PC-9 (cell line): Measurements from ENCODE around the gene MTOR. TPM values are rescaled to one million over a fixed set of nuclear protein-coding genes. Genes with fewer than 3 reads are reported as not detected.

Experiments used
- BruUV-seq: library from RNA; stranded (reverse); fragments of 400-500 nt; replicated peaks from 2 replicates; lab custom pipeline; 2021; lab: Mats Ljungman, UMichigan
- CTCF ChIA-PET: fragments of 300-600 bp; sonication (Branson Sonifier 250); formaldehyde crosslinking; loops from one replicate; lab custom pipeline; 2022; ENCODE audit warnings: antibody characterized with exemption; lab: Charles Lee
- POLR2A ChIA-PET: fragments of 300-600 bp; sonication (Branson Sonifier 250); formaldehyde crosslinking; loops from one replicate; lab custom pipeline; 2022; ENCODE audit warnings: antibody characterized with exemption; ENCODE audit not compliant: unreplicated experiment; lab: Charles Lee
- DNase-seq, 2 experiments: peaks; one replicate each; pipeline versions ENCODE4 v3.0.0 to v3.0.0-alpha.2; 2015 to 2022; ENCODE audit warnings: mixed read lengths in 1 of 2
- H2AFZ ChIP-seq: fragments of 200-600 bp; sonication (generic); 2 replicates; pipeline ENCODE4 v1.8.1; 2017; ENCODE audit warnings: antibody characterized with exemption
- H3F3A ChIP-seq: fragments of 200-600 bp; sonication (generic); 2 replicates; pipeline ENCODE4 v1.8.1; 2017; ENCODE audit warnings: antibody characterized with exemption, mild to moderate bottlenecking, low read depth; ENCODE audit not compliant: insufficient read depth
- H3K27ac ChIP-seq: fragments of 200-600 bp; sonication (generic); 2 replicates; pipeline ENCODE4 v1.6.1; 2016; ENCODE audit warnings: mixed run types
- H3K27me3 ChIP-seq: fragments of 200-600 bp; sonication (generic); 2 replicates; pipeline ENCODE4 v1.6.1; 2016; ENCODE audit warnings: low read depth, mixed run types; ENCODE audit not compliant: insufficient read depth
- H3K36me3 ChIP-seq: fragments of 200-600 bp; sonication (generic); 2 replicates; pipeline ENCODE4 v1.6.1; 2016; ENCODE audit warnings: low read depth, mixed run types
- H3K4me1 ChIP-seq: fragments of 200-600 bp; sonication (generic); replicated peaks from 2 replicates; pipeline ENCODE4 v1.6.1; 2016; ENCODE audit warnings: mixed run types; ENCODE audit not compliant: insufficient read depth
- H3K4me2 ChIP-seq: fragments of 200-600 bp; sonication (generic); 2 replicates; pipeline ENCODE4 v1.6.1; 2017; ENCODE audit warnings: mixed run types
- H3K4me3 ChIP-seq: fragments of 200-600 bp; sonication (generic); 2 replicates; pipeline ENCODE4 v1.6.1; 2016; ENCODE audit warnings: mixed run types
- H3K79me2 ChIP-seq: fragments of 200-600 bp; sonication (generic); 2 replicates; pipeline ENCODE4 v1.6.1; 2017; ENCODE audit warnings: low read depth, mixed run types
- H3K9me2 ChIP-seq: fragments of 200-600 bp; sonication (generic); 2 replicates; pipeline ENCODE4 v1.8.1; 2017; ENCODE audit warnings: mild to moderate bottlenecking; ENCODE audit not compliant: insufficient read depth
- H3K9me3 ChIP-seq: fragments of 200-600 bp; sonication (generic); 2 replicates; pipeline ENCODE4 v1.8.1; 2016; ENCODE audit warnings: low read depth; ENCODE audit not compliant: insufficient read depth
- H4K20me1 ChIP-seq: fragments of 200-600 bp; sonication (generic); 2 replicates; pipeline ENCODE4 v1.8.1; 2017; ENCODE audit not compliant: insufficient read depth
- EZH2 ChIP-seq: fragments of 200-600 bp; sonication (generic); IDR thresholded peaks from 2 replicates; pipeline ENCODE4 v1.8.0; 2017; ENCODE audit warnings: antibody characterized with exemption, low read depth
- intact Hi-C: fragments of 100-400 bp; cut with micrococcal nuclease; formaldehyde crosslinking; loops from one replicate; pipeline ENCODE4 v1.10.0; 2022; ENCODE audit not compliant: unreplicated experiment
- total RNA-seq: library from RNA; stranded (reverse); gene quantifications from 2 replicates; pipeline ENCODE4 v1.2.3, GENCODE V29; 2021
- TF ChIP-seq, protein P1 (sequence below): fragments of 200-600 bp; sonication (generic); conservative IDR thresholded peaks from 2 replicates; pipeline ENCODE4 v1.6.1; 2017; ENCODE audit warnings: mixed run types, antibody characterized with exemption, mild to moderate bottlenecking, moderate library complexity

MTOR gene
- total RNA-seq, 1 experiment from 2014 or later, result 37.4 TPM

DNA sequence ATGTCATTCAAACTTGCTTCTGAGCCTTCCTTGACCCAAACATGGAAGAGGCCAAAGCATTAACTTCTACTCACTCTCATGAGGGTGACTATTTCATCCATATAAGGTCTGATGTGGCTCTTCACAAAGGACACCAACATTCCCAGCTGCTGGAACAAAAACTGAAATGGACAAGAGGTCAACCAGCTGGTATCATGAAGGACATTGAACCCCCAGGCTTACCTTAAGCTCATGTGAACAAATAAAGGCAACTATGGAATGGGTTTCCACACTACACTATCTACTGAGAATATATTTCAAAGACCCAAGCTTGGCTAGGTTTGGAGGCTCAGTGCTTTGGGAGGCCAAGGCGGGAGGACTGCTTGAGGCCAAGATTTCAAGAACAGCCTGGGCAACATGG is 46.3 kb downstream of the MTOR start:
- H3K27me3 ChIP-seq, result no peaks in the 10 kb centered on the region
- no peaks in the 10 kb centered on the region for H3K79me2 ChIP-seq
- H3K4me1 ChIP-seq, result no peaks in the 10 kb centered on the region
- H3K9me3 ChIP-seq, result no peaks in the 10 kb centered on the region
- H2AFZ ChIP-seq, result no peak overlapping the region
- H4K20me1 ChIP-seq, result no peaks in the 10 kb centered on the region
- no peak overlapping the region for H3K4me2 ChIP-seq
- no peaks in the 10 kb centered on the region for H3K36me3 ChIP-seq
- intact Hi-C loops, result no loop called here
- no TSS peak for BruUV-seq
- POLR2A ChIA-PET, result no interaction called here
- no peak overlapping the region for H3K4me3 ChIP-seq
- DNase-seq, result no peak
- no peaks in the 10 kb centered on the region for H3K9me2 ChIP-seq
- H3K27ac ChIP-seq, result no peak overlapping the region
- CTCF ChIA-PET, result no interaction called here
- no peak for TF ChIP-seq EZH2
- no peaks in the 10 kb centered on the region for H3F3A ChIP-seq

DNA sequence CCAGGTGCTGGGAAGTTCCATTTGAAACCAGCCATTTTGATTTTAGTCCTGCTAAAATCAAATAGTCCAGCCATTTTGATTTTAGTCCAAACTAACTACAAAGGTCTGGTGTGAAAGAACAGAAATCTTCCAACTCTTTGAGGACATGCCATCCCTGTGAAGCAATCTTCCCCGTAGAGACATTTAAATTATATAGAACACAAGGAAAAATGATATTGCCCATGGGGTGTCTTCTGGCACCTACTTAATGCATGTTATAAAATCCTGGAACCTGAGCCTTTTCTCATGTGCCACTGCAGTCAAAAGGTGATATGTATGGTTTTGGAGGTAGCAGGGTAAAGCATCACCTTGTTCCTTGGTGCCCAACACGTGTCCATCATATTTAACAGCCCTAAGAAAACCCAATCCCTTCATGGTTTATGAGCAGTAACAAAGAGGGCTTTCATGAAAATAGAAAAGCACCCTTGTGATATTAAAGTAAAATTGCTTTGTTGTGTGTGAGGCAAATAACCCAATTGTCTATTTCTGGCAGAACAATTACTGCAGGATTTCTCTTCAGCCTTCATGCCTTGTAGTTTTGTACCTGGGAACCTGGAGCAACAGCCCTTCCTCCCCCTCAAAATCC is 46.9 kb downstream of the MTOR start:
- no peaks in the 10 kb centered on the region for H3K36me3 ChIP-seq
- H4K20me1 ChIP-seq, result no peaks in the 10 kb centered on the region
- H3K27ac ChIP-seq, result no peak overlapping the region
- no peak overlapping the region for H2AFZ ChIP-seq
- intact Hi-C loops, result no loop called here
- no peaks in the 10 kb centered on the region for H3F3A ChIP-seq
- no TSS peak for BruUV-seq
- TF ChIP-seq, protein P1, sequence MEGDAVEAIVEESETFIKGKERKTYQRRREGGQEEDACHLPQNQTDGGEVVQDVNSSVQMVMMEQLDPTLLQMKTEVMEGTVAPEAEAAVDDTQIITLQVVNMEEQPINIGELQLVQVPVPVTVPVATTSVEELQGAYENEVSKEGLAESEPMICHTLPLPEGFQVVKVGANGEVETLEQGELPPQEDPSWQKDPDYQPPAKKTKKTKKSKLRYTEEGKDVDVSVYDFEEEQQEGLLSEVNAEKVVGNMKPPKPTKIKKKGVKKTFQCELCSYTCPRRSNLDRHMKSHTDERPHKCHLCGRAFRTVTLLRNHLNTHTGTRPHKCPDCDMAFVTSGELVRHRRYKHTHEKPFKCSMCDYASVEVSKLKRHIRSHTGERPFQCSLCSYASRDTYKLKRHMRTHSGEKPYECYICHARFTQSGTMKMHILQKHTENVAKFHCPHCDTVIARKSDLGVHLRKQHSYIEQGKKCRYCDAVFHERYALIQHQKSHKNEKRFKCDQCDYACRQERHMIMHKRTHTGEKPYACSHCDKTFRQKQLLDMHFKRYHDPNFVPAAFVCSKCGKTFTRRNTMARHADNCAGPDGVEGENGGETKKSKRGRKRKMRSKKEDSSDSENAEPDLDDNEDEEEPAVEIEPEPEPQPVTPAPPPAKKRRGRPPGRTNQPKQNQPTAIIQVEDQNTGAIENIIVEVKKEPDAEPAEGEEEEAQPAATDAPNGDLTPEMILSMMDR, result no peak
- TF ChIP-seq EZH2, result no peak
- H3K79me2 ChIP-seq, result no peaks in the 10 kb centered on the region
- no peak overlapping the region for H3K4me3 ChIP-seq
- H3K4me1 ChIP-seq, result no peaks in the 10 kb centered on the region
- ChIA-PET CTCF (no interaction called here), POLR2A (no interaction called here)
- H3K4me2 ChIP-seq, result no peak overlapping the region
- no peaks in the 10 kb centered on the region for H3K9me2 ChIP-seq
- no peaks in the 10 kb centered on the region for H3K27me3 ChIP-seq
- DNase-seq, result no peak
- H3K9me3 ChIP-seq, result no peaks in the 10 kb centered on the region

DNA sequence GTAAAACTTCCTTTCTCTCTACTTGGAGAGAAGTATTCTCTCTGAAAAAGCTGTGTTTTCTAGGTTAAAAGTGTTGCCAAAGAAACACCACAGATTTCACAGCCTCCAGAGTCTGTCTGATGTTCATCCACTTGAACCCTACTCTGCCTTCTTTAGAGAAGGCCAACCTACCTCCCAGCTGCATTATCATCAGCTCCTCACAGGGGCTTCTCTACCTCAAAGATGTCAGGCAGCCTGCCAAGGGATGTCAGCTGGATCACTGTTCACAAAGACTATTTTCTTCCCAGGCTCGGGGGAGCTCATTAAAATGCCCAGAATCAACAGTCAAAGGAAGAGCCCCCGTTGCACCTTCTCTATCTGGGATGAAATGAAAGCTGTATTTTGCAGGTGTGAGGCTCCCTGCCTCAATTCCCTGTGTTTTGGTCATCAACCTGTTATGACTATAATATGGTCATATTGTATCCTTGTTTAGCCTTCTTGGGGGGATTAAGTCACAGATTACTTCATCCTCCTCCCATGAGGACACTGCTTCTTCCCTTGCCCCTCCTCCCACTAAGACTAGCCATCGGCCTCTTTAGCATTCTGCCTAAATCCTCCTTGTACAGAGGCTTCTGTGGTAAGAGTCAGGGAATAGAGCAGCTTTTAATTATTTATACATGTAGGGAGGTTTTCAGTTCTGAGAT is 47.5 kb downstream of the MTOR start:
- Histone ChIP-seq H3K27ac (no peak overlapping the region), H3K4me3 (no peak overlapping the region), H3K27me3 (no peaks in the 10 kb centered on the region), H3K4me2 (no peak overlapping the region), H3K9me2 (no peaks in the 10 kb centered on the region), H3K36me3 (no peaks in the 10 kb centered on the region), H3F3A (no peaks in the 10 kb centered on the region), H3K4me1 (no peaks in the 10 kb centered on the region), H2AFZ (no peak overlapping the region), H3K9me3 (no peaks in the 10 kb centered on the region), H4K20me1 (no peaks in the 10 kb centered on the region), H3K79me2 (no peaks in the 10 kb centered on the region)
- no peak for DNase-seq
- intact Hi-C loops, result no loop called here
- ChIA-PET CTCF (no interaction called here), POLR2A (no interaction called here)
- BruUV-seq, result no TSS peak
- TF ChIP-seq, protein P1, result no peak
- no peak for TF ChIP-seq EZH2
